H1 (cell line): ENCODE measurements around the gene MVK. TPM values are rescaled to one million over a fixed set of nuclear protein-coding genes. Genes with fewer than 3 reads are reported as not detected.

ENCODE experiments used
- CTCF ChIA-PET: fragments of 300-600 bp; sonication (Branson Sonifier 250); formaldehyde crosslinking; loops from one replicate; lab custom pipeline; 2021; ENCODE audit not compliant: partially characterized antibody; lab: Charles Lee
- POLR2A ChIA-PET: fragments of 300-600 bp; sonication (Branson Sonifier 250); formaldehyde crosslinking; loops from one replicate; lab custom pipeline; 2021; ENCODE audit warnings: inconsistent platforms; ENCODE audit not compliant: partially characterized antibody; lab: Charles Lee
- DNase-seq, 2 experiments: peaks; one replicate each; pipeline versions ENCODE4 v3.0.0 to v3.0.0-alpha.2; 2010 to 2022; ENCODE audit warnings: low spot score in 2 of 2, low read depth in 1 of 2, mixed read lengths in 1 of 2
- FAIRE-seq: peaks from 2 replicates; lab custom pipeline; 2011; peaks lifted over from hg19 to GRCh38; lab: Jason Lieb, UNC
- H2AFZ ChIP-seq: 2 replicates; pipeline ENCODE4 v1.8.1; 2012; ENCODE audit warnings: low read length, inconsistent platforms
- H2AK5ac ChIP-seq: 2 replicates; pipeline ENCODE4 v1.6.1; 2013; ENCODE audit warnings: low read depth, low read length
- H2BK120ac ChIP-seq: replicated peaks from 2 replicates; pipeline ENCODE3; 2013; ENCODE audit warnings: low read depth, low read length, inconsistent platforms
- H2BK12ac ChIP-seq: 2 replicates; pipeline ENCODE4 v1.6.1; 2013; ENCODE audit warnings: low read depth, low read length
- H2BK15ac ChIP-seq: 2 replicates; pipeline ENCODE4 v1.6.1; 2013; ENCODE audit warnings: low read length
- H2BK20ac ChIP-seq: 2 replicates; pipeline ENCODE4 v1.6.1; 2013; ENCODE audit warnings: low read length
- H2BK5ac ChIP-seq: 2 replicates; pipeline ENCODE4 v1.6.1; 2013; ENCODE audit warnings: low read depth, low read length
- H3K14ac ChIP-seq: 2 replicates; pipeline ENCODE4 v1.6.1; 2013; ENCODE audit warnings: inconsistent platforms; ENCODE audit not compliant: insufficient read length
- H3K18ac ChIP-seq: 2 replicates; pipeline ENCODE4 v1.6.1; 2013; ENCODE audit warnings: low read length; ENCODE audit errors: extremely low read depth
- H3K23ac ChIP-seq: 2 replicates; pipeline ENCODE4 v1.6.1; 2013; ENCODE audit warnings: inconsistent platforms; ENCODE audit not compliant: insufficient read length
- H3K23me2 ChIP-seq: 2 replicates; pipeline ENCODE4 v1.6.1; 2013; ENCODE audit warnings: low read depth, low read length
- H3K27ac ChIP-seq: 2 replicates; pipeline ENCODE4 v1.6.1; 2011; ENCODE audit warnings: low read depth, low read length, inconsistent platforms
- H3K27me3 ChIP-seq, 4 experiments: replicated peaks in 1 of 4; 1 replicate in 1 of 4; 2 replicates in 3 of 4; pipeline versions ENCODE4 v1.6.1 to v1.8.1; 2011 to 2013; ENCODE audit warnings: low read length in 3 of 4, mild to moderate bottlenecking in 3 of 4, inconsistent platforms in 2 of 4, mixed read lengths in 2 of 4, moderate library complexity in 1 of 4; ENCODE audit not compliant: control insufficient read depth in 3 of 4, insufficient read depth in 3 of 4; ENCODE audit errors: extremely low read depth in 1 of 4
- H3K36me3 ChIP-seq, 4 experiments: 2 replicates each; pipeline versions ENCODE4 v1.6.1 to v1.8.1; 2011 to 2013; ENCODE audit warnings: mild to moderate bottlenecking in 4 of 4, low read length in 3 of 4, moderate library complexity in 2 of 4, control low read depth in 1 of 4, inconsistent platforms in 1 of 4; ENCODE audit not compliant: insufficient read depth in 4 of 4, control insufficient read depth in 2 of 4
- H3K4ac ChIP-seq: replicated peaks from 2 replicates; pipeline ENCODE3; 2013; ENCODE audit warnings: low read length, low read depth, mixed read lengths, inconsistent platforms; ENCODE audit not compliant: insufficient read length
- H3K4me1 ChIP-seq, 4 experiments: replicated peaks in 1 of 4; 1 replicate in 1 of 4; 2 replicates in 3 of 4; pipeline versions ENCODE4 v1.6.1 to v1.8.1; 2011 to 2013; ENCODE audit warnings: low read length in 3 of 4, inconsistent platforms in 2 of 4, mixed read lengths in 1 of 4; ENCODE audit not compliant: insufficient read depth in 4 of 4, control insufficient read depth in 3 of 4
- H3K4me2 ChIP-seq, 2 experiments: 2 replicates each; pipeline versions ENCODE4 v1.6.1 to v1.8.1; 2011 to 2013; ENCODE audit warnings: low read depth in 2 of 2, low read length in 2 of 2, control low read depth in 1 of 2, inconsistent platforms in 1 of 2, mild to moderate bottlenecking in 1 of 2; ENCODE audit not compliant: insufficient read depth in 1 of 2
- H3K4me3 ChIP-seq, 4 experiments: fragments of 200-600, 300-600 bp in 1 of 4; sonication (generic), shearing (Covaris generic), sonication (Bioruptor Twin) in 1 of 4; 2 replicates each; pipeline versions ENCODE4 v1.5.1 to v1.8.1; 2011 to 2016; ENCODE audit warnings: low read length in 4 of 4, low read depth in 3 of 4, control low read depth in 2 of 4, inconsistent platforms in 2 of 4, mild to moderate bottlenecking in 2 of 4, mixed read lengths in 1 of 4, moderate library complexity in 1 of 4; ENCODE audit not compliant: insufficient read depth in 2 of 4; ENCODE audit errors: extremely low read depth in 1 of 4
- H3K56ac ChIP-seq: replicated peaks from 2 replicates; pipeline ENCODE3; 2013; ENCODE audit warnings: low read depth, mild to moderate bottlenecking, mixed read lengths, low read length, inconsistent platforms; ENCODE audit not compliant: insufficient read length
- H3K79me1 ChIP-seq: 2 replicates; pipeline ENCODE4 v1.6.1; 2013; ENCODE audit warnings: low read depth, low read length, control low read depth
- H3K79me2 ChIP-seq, 2 experiments: 2 replicates each; pipeline versions ENCODE4 v1.6.1 to v1.8.1; 2012 to 2013; ENCODE audit warnings: low read length in 2 of 2, mild to moderate bottlenecking in 2 of 2, inconsistent platforms in 1 of 2; ENCODE audit not compliant: insufficient read depth in 2 of 2, control insufficient read depth in 1 of 2
- H3K9ac ChIP-seq, 4 experiments: replicated peaks in 1 of 4; 1 replicate in 1 of 4; 2 replicates in 3 of 4; pipeline versions ENCODE4 v1.6.1 to v1.8.1; 2011 to 2013; ENCODE audit warnings: low read depth in 3 of 4, low read length in 3 of 4, control low read depth in 2 of 4, mild to moderate bottlenecking in 2 of 4, moderate library complexity in 2 of 4, inconsistent platforms in 1 of 4; ENCODE audit errors: extremely low read depth in 1 of 4
- H3K9me3 ChIP-seq, 2 experiments: 2 replicates each; pipeline versions ENCODE4 v1.6.1 to v1.8.1; 2012 to 2013; ENCODE audit warnings: mild to moderate bottlenecking in 2 of 2, moderate library complexity in 2 of 2, control low read depth in 1 of 2, inconsistent platforms in 1 of 2, low read depth in 1 of 2, low read length in 1 of 2, mixed read lengths in 1 of 2; ENCODE audit not compliant: insufficient read depth in 2 of 2
- H4K20me1 ChIP-seq, 2 experiments: replicated peaks in 1 of 2; 2 replicates each; pipeline versions ENCODE3 to v1.8.1; 2011 to 2013; ENCODE audit warnings: inconsistent platforms in 2 of 2, low read length in 2 of 2, mild to moderate bottlenecking in 1 of 2; ENCODE audit not compliant: insufficient read depth in 2 of 2, control insufficient read depth in 1 of 2
- H4K5ac ChIP-seq: 2 replicates; pipeline ENCODE4 v1.6.1; 2013; ENCODE audit warnings: low read length, low read depth, mixed read lengths, inconsistent platforms; ENCODE audit not compliant: insufficient read length
- H4K8ac ChIP-seq: 2 replicates; pipeline ENCODE4 v1.8.0; 2013; ENCODE audit warnings: mild to moderate bottlenecking, moderate library complexity, low read length, inconsistent platforms; ENCODE audit not compliant: insufficient read depth; ENCODE audit errors: extremely low read depth
- H4K91ac ChIP-seq: replicated peaks from 2 replicates; pipeline ENCODE3; 2013; ENCODE audit warnings: low read length, mixed read lengths, inconsistent platforms; ENCODE audit not compliant: insufficient read length
- ASH2L ChIP-seq: fragments of 200-600, 300-600 bp; sonication (generic); IDR thresholded peaks from one replicate; pipeline ENCODE4 v1.7.1; 2017; ENCODE audit warnings: low read length
- BRCA1 ChIP-seq: IDR thresholded peaks from 2 replicates; pipeline ENCODE4 v1.6.1; 2012; ENCODE audit warnings: low read depth, low read length, improper control_type of control experiment
- CBX8 ChIP-seq: fragments of 300-800, 300-1000 bp; sonication (generic); IDR thresholded peaks from 2 replicates; pipeline ENCODE4 v1.7.1; 2016; ENCODE audit warnings: low read depth, low read length, borderline replicate concordance
- KDM1A ChIP-seq: fragments of 200-600, 300-600 bp; sonication (generic); IDR thresholded peaks from 2 replicates; pipeline ENCODE4 v1.7.1; 2016; ENCODE audit warnings: mild to moderate bottlenecking, low read length, borderline replicate concordance
- KDM4A ChIP-seq: IDR thresholded peaks from one replicate; pipeline ENCODE4 v1.7.1; 2012; ENCODE audit warnings: low read depth, mild to moderate bottlenecking, moderate library complexity, low read length, inconsistent platforms; ENCODE audit not compliant: severe bottlenecking
- NRF1 ChIP-seq: IDR thresholded peaks from 2 replicates; pipeline ENCODE4 v1.6.1; 2011; ENCODE audit warnings: mild to moderate bottlenecking, low read depth, low read length, improper control_type of control experiment
- PHF8 ChIP-seq: fragments of 200-600 bp; sonication (generic); conservative IDR thresholded peaks from 2 replicates; pipeline ENCODE4 v1.7.1; 2012; ENCODE audit warnings: low read depth, mild to moderate bottlenecking, inconsistent platforms, low read length, moderate library complexity
- RAD21 ChIP-seq, 2 experiments: IDR thresholded peaks in 1 of 2; conservative IDR thresholded peaks in 1 of 2; 2 replicates each; pipeline ENCODE4 v1.6.1; 2011; ENCODE audit warnings: low read depth in 2 of 2, low read length in 2 of 2, improper control_type of control experiment in 1 of 2, inconsistent platforms in 1 of 2, mild to moderate bottlenecking in 1 of 2, moderate library complexity in 1 of 2
- RNF2 ChIP-seq: fragments of 200-900, 300-1000 bp; sonication (generic); IDR thresholded peaks from 2 replicates; pipeline ENCODE4 v1.7.1; 2016; ENCODE audit warnings: borderline replicate concordance, low read depth, mild to moderate bottlenecking, antibody characterized with exemption, low read length; ENCODE audit not compliant: poor library complexity, severe bottlenecking; ENCODE audit errors: missing control alignments
- SUZ12 ChIP-seq: fragments of 200-600 bp; sonication (generic); IDR thresholded peaks from 2 replicates; pipeline ENCODE4 v1.6.1; 2012; ENCODE audit warnings: mild to moderate bottlenecking, inconsistent platforms, low read length, moderate library complexity, mixed read lengths
- WGBS, 2 experiments: shearing (Covaris generic) in 1 of 2; methylation state at CpG; one replicate each; pipeline versions ENCODE4 v1.1.6 to v1.1.7; 2013 to 2015; ENCODE audit warnings: low lambda C conversion rate in 2 of 2, mixed read lengths in 2 of 2, inconsistent platforms in 1 of 2, low coverage in 1 of 2, missing lambda C conversion rate in 1 of 2; ENCODE audit not compliant: insufficient replicate concordance in 2 of 2, insufficient coverage in 1 of 2, insufficient read length in 1 of 2; ENCODE audit errors: extremely low coverage in 1 of 2, missing lambda C conversion rate in 1 of 2; 5-methylcytosine and 5-hydroxymethylcytosine counted together
- polyA plus RNA-seq, 7 experiments: library from polyadenylated mRNA; depleted of rRNA in 3 of 7; stranded (reverse) in 5 of 7; unstranded in 2 of 7; fragments of >200 nt in 5 of 7; fragments of 200-250 nt in 2 of 7; gene quantifications; 1 replicate in 5 of 7; 2 replicates in 1 of 7; 4 replicates in 1 of 7; pipeline versions ENCODE4 v1.2.1 to v1.2.3, GENCODE V29; 2011 to 2013; ENCODE audit warnings: missing spikeins in 2 of 7, mixed read lengths in 2 of 7
- total RNA-seq: library from RNA; stranded (reverse); fragmentation: NEBNext Ultra II Directional; extraction: Animal tissue kit (Norgen Biotek cat#: 25700); gene quantifications from 2 replicates; pipeline ENCODE4 v1.2.1, GENCODE V29; 2021

Gene MVK
- total and polyA plus RNA-seq, 2 of the 8 experiments (the other 6 are each of a cell fraction or from before 2014, with no cell fraction given): 15.7 to 20.9 TPM

GRCh38 chr12:109597795-109598427 lies 24.3 kb downstream of the MVK start:
- Histone ChIP-seq H3K4me1 (peaks cover 0 to 7% (median 2%) of the 10 kb centered on the region in 4 experiments; a peak in 4 of 7 replicates), H3K36me3 (peaks cover 0 to 6% (median 0%) of the 10 kb centered on the region in 4 experiments; a peak in 3 of 8 replicates), H2BK20ac (no peak overlapping the region), H2AFZ (no peak overlapping the region), H3K56ac (no peak overlapping the region), H2BK15ac (no peak overlapping the region), H3K23ac (no peak overlapping the region), H3K23me2 (no peaks in the 10 kb centered on the region), H3K4me2 (peak overlapping the region in 1 of 2 experiments; percentile 30; a peak in 2 of 4 replicates), H3K9ac (no peak overlapping the region), H2BK120ac (no peak overlapping the region), H4K20me1 (peaks cover 0 to 4% of the 10 kb centered on the region in 2 experiments), H2BK12ac (no peak overlapping the region), H2AK5ac (no peak overlapping the region), H4K8ac (no peak overlapping the region; the same call in 1 of the 2 replicates), H4K91ac (no peak overlapping the region), H4K5ac (no peak overlapping the region), H2BK5ac (no peak overlapping the region), H3K4ac (no peak overlapping the region), H3K79me2 (no peaks in the 10 kb centered on the region), H3K27me3 (no peaks in the 10 kb centered on the region), H3K14ac (no peak overlapping the region), H3K9me3 (no peaks in the 10 kb centered on the region), H3K4me3 (no peak overlapping the region), H3K18ac (peak overlapping the region; percentile 72), H3K27ac (no peak overlapping the region), H3K79me1 (no peaks in the 10 kb centered on the region)
- WGBS, 2 experiments: 53% methylated on average over 27 of the region's 27 CpGs; no CpG with 5 or more reads in 1 of the 2 experiments
- ChIA-PET CTCF (interaction anchor here (0.6 to 11.3 kb wide), 58 partner anchors 9 to 296 kb away, joined by 3 to 163 read pairs (median 5); partner anchors contain the start of genes FAM222A, MMAB and MVK), POLR2A (interaction anchor here (0.7 to 2.1 kb wide), 8 partner anchors 13 to 174 kb away, joined by 3 to 6 read pairs (median 3); partner anchors contain the start of genes FAM222A, MMAB and MVK)
- DNase-seq (peak; percentile 72 to 97), FAIRE-seq (peak; percentile 39)
- no peak for TF ChIP-seq KDM1A
- no peak for TF ChIP-seq NRF1
- TF ChIP-seq PHF8: no peak
- no peak for TF ChIP-seq CBX8
- TF ChIP-seq KDM4A: no peak
- peak; percentile 92 to 96 for TF ChIP-seq RAD21 (IDR thresholded peaks at IDR 0.05 in 1 of 2, conservative IDR thresholded peaks at IDR 0.05 in 1 of 2; ENCODE audit: low read depth in 2 of 2, low read length in 2 of 2)
- TF ChIP-seq RNF2: no peak
- TF ChIP-seq ASH2L: peak; percentile 40
- no peak for TF ChIP-seq SUZ12
- no peak for TF ChIP-seq BRCA1
